Rectal smooth muscle tissue (tissue), 1 donor: ENCODE measurements around the gene GPRC5C.

Experiments
- H3K27ac ChIP-seq: one replicate; pipeline ENCODE4 v1.7.0; 2013; ENCODE audit warnings: low read depth, low read length, inconsistent platforms
- H3K27me3 ChIP-seq: one replicate; pipeline ENCODE4 v1.7.0; 2013; ENCODE audit warnings: low read length; ENCODE audit not compliant: control insufficient read depth, insufficient read depth
- H3K36me3 ChIP-seq: one replicate; pipeline ENCODE4 v1.7.0; 2013; ENCODE audit warnings: low read length; ENCODE audit not compliant: control insufficient read depth, insufficient read depth
- H3K4me1 ChIP-seq: one replicate; pipeline ENCODE4 v1.7.0; 2013; ENCODE audit warnings: low read length; ENCODE audit not compliant: control insufficient read depth, insufficient read depth
- H3K4me3 ChIP-seq: one replicate; pipeline ENCODE4 v1.7.0; 2013; ENCODE audit warnings: low read length
- H3K9ac ChIP-seq: one replicate; pipeline ENCODE4 v1.7.0; 2013; ENCODE audit warnings: low read length

The GPRC5C gene

DNA sequence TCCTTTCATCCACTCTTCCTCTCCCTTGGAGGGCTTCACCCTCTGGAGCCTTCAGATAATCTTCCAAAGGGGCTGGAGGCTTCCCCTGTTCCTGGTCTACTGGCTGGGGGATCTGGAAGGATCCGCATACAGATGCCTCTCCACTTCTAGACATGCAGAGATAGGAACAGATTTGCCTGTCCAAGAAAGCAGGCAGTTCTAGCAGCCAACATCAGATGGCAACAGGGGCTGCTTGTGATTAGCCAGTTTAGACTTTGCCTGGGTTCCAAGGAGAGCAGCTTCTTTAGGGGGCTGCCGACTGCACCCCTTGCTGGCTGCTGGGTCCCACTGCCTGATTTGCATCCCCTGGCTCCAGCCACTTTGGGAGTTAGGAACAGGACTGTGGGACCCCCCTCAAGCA lies 28.4 kb downstream of the GPRC5C start:
- Histone ChIP-seq H3K4me3 (no peak overlapping the region), H3K4me1 (no peaks in the 10 kb centered on the region), H3K27me3 (no peaks in the 10 kb centered on the region), H3K27ac (no peak overlapping the region), H3K9ac (no peak overlapping the region), H3K36me3 (no peaks in the 10 kb centered on the region)

GRCh38 chr17:74460996-74461395 lies 29.1 kb downstream of the GPRC5C start:
- H3K27me3 ChIP-seq = no peaks in the 10 kb centered on the region
- no peaks in the 10 kb centered on the region for H3K36me3 ChIP-seq
- no peak overlapping the region for H3K27ac ChIP-seq
- no peaks in the 10 kb centered on the region for H3K4me1 ChIP-seq
- no peak overlapping the region for H3K4me3 ChIP-seq
- no peak overlapping the region for H3K9ac ChIP-seq

GRCh38 chr17:74461611-74462010 lies 29.7 kb downstream of the GPRC5C start:
- Histone ChIP-seq H3K36me3 (no peaks in the 10 kb centered on the region), H3K27me3 (no peaks in the 10 kb centered on the region), H3K4me3 (no peak overlapping the region), H3K4me1 (no peaks in the 10 kb centered on the region), H3K27ac (no peak overlapping the region), H3K9ac (no peak overlapping the region)

DNA sequence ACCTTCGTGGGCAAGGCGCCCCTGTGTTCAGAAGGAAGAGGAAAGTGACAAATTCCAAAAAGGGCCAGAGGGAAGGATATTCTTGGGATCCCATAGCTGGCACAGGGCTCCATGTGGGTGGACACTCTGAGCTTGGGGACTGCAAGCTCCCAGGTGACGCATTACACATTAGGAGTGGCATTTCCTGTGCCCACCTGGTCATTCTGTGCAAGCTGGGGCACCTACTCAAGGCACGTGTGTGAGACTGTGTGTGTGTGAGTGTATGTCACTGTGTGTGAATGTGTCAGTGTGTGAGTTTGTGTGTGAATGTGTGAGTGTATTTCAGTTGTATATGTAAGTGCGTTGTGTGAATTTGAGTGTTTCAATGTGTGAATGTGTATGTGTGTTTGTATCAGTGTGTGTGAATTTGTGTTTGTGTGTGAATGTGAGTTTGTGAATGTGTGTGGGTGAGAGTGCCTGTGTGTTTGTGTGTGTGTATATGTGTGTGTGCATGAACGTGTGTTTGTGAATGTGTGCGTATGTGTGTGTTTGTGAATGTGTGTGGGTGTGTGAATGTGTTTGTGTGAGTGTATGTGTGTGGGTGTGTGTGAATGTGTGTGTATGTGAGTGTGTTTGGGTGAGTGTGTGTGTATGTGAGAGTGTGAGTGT lies 33.0 kb downstream of the GPRC5C start:
- H3K4me1 ChIP-seq = no peaks in the 10 kb centered on the region
- H3K27ac ChIP-seq = no peak overlapping the region
- H3K4me3 ChIP-seq = no peak overlapping the region
- H3K27me3 ChIP-seq = peaks cover 6% of the 10 kb centered on the region
- no peaks in the 10 kb centered on the region for H3K36me3 ChIP-seq
- H3K9ac ChIP-seq = no peak overlapping the region

DNA sequence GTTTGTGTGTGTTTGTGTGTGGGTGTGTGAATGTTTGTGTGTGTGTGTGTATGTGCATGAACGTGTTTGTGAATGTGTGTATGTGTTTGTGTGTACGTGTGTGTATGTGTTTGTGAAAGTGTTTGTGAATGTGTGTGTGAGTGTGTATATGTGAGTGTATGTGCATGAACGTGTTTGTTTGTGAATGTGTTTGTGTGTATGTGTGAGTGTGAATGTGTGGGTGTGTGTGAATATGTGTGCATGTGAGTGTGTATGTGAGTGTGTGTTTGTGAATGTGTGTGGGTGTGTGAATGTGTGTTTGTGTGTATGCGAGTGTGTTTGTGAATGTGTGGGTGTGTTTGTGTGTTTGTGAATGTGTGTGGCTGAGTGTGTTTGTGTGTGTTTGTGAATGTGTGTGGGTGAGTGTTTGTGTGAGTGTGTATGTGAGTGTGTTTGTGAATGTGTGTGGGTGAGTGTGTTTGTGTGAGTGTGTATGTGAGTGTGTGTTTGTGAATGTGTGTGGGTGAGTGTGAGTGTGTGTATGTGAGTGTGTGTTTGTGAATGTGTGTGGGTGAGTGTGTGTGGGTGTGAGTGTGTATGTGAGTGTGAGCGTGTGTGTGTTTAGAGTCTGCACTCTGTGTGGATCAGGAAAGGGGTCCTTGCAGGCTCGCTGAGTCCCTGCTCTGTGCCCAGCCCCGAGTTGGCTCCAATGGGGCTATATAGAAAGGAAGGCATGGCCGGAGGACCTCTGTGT lies 33.7 kb downstream of the GPRC5C start:
- H3K27me3 ChIP-seq = peaks cover 6% of the 10 kb centered on the region
- H3K9ac ChIP-seq = no peak overlapping the region
- no peaks in the 10 kb centered on the region for H3K4me1 ChIP-seq

DNA sequence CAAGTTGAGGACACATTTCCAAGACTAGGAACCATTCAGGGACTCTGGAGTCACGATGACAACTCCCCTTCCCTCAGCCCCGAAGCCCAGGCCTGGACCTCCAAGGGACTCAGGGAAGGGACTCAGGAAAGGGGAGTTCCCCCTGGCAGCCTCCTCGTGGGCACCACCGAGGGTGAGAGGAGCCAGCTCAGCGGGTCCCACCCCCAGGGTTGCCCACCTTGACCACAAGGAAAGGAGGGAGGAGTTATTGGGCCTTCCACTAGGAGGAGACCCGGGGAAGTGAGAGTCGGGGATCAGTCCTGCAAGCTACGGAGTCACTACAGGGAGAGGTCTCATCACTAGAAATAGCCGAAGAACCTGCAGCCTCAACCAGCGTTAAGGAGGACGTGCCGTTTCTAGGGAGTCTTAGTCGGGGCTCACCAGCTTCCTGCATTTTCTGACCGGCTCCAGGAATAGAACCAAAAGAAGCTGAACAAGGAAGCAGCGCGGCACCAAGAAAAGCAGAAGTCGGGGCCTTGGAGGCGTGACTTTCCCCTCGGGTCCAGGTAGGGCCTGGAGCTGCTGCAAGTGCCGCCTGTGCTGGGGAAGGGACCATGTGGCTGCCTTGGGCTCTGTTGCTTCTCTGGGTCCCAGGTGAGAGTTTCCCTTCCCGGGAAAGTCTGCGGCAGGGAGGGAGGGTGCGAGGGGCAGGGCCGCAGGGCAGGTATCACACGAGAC lies 34.4 kb downstream of the GPRC5C start, which contains the start of gene CD300A:
TSS of gene CD300A (plus strand) at position 524 of the 717 bp plus-strand sequence. CDS start at position 594, 70 bp downstream.
- Histone ChIP-seq H3K27me3 (peaks cover 6% of the 10 kb centered on the region), H3K4me3 (peak within 1 kb of the TSS; percentile 47), H3K27ac (no peak within 1 kb of the TSS), H3K9ac (no peak within 1 kb of the TSS), H3K36me3 (no peaks in the 10 kb centered on the region), H3K4me1 (no peaks in the 10 kb centered on the region)

More for the DNA sequence above, 33.7 kb downstream of the GPRC5C start:
- no peaks in the 10 kb centered on the region for H3K36me3 ChIP-seq
- H3K4me3 ChIP-seq = no peak overlapping the region
- H3K27ac ChIP-seq = no peak overlapping the region

DNA sequence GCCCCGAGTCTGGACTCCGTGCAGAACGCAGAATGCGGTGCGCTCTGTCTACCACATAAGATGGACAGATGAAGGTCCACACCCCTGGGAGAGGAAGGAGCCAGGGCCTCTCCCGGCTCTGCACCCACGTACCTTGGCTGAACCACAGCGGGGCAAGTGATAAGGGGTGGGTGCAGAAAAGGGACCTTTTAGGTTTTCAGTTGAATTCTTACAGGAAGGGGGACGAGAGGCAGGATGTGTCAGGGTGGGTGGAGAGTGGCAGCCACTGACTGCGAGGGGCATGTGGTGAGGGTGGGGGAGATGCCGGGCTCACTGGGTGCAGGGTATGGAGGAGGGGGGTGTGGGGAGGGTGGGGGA lies 34.9 kb downstream of the GPRC5C start:
- no peak overlapping the region for H3K27ac ChIP-seq
- peaks cover 6% of the 10 kb centered on the region for H3K27me3 ChIP-seq
- peak overlapping the region; percentile 47 for H3K4me3 ChIP-seq
- H3K4me1 ChIP-seq = no peaks in the 10 kb centered on the region
- H3K9ac ChIP-seq = no peak overlapping the region
- H3K36me3 ChIP-seq = no peaks in the 10 kb centered on the region

GRCh38 chr17:74467221-74467951 lies 35.5 kb downstream of the GPRC5C start:
- H3K27ac ChIP-seq = no peak overlapping the region
- H3K4me1 ChIP-seq = no peaks in the 10 kb centered on the region
- no peak overlapping the region for H3K9ac ChIP-seq
- H3K4me3 ChIP-seq = peak overlapping the region; percentile 9
- H3K36me3 ChIP-seq = no peaks in the 10 kb centered on the region
- H3K27me3 ChIP-seq = peaks cover 6% of the 10 kb centered on the region

DNA sequence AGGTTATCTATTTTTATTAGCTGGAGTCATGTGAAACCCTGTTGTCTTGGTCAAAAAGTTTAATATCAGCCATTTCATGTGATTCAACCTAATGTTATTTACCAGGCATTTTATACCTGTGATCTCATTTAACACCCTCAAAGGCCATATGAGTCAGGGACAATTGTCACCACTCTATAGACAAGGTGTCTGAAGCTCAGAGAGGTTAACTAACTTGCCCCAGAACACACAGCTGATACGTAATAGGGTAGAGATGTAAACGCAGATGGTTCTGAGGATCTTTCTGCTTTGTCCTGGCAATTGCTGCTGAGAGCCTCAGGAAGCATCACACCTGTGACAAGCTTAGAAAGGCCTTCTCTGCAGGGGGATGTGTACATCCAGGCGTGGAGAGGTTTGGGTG lies 39.5 kb downstream of the GPRC5C start:
- Histone ChIP-seq H3K27ac (no peak overlapping the region), H3K4me3 (no peak overlapping the region), H3K9ac (no peak overlapping the region), H3K36me3 (no peaks in the 10 kb centered on the region), H3K4me1 (no peaks in the 10 kb centered on the region), H3K27me3 (peaks cover 6% of the 10 kb centered on the region)

GRCh38 chr17:74472890-74473289 lies 41.0 kb downstream of the GPRC5C start:
- no peaks in the 10 kb centered on the region for H3K36me3 ChIP-seq
- H3K27me3 ChIP-seq = no peaks in the 10 kb centered on the region
- no peaks in the 10 kb centered on the region for H3K4me1 ChIP-seq
- no peak overlapping the region for H3K27ac ChIP-seq
- H3K4me3 ChIP-seq = no peak overlapping the region
- H3K9ac ChIP-seq = no peak overlapping the region

GRCh38 chr17:74473294-74473693 lies 41.4 kb downstream of the GPRC5C start:
- H3K4me1 ChIP-seq = no peaks in the 10 kb centered on the region
- no peak overlapping the region for H3K4me3 ChIP-seq
- H3K9ac ChIP-seq = no peak overlapping the region
- H3K36me3 ChIP-seq = no peaks in the 10 kb centered on the region
- no peak overlapping the region for H3K27ac ChIP-seq
- H3K27me3 ChIP-seq = no peaks in the 10 kb centered on the region
